HPDE6-E6E7 (cell line): ENCODE measurements around the gene IL4.
"Not testable (repeated sequence)": the region's sequence is repeated elsewhere in the genome, so short reads cannot be mapped to it uniquely, and the experiment has no call there.

Source experiments
- DNase-seq: peaks from one replicate; pipeline ENCODE4 v3.0.0; 2011; ENCODE audit warnings: missing footprints; ENCODE audit errors: extremely low spot score

Gene IL4

DNA sequence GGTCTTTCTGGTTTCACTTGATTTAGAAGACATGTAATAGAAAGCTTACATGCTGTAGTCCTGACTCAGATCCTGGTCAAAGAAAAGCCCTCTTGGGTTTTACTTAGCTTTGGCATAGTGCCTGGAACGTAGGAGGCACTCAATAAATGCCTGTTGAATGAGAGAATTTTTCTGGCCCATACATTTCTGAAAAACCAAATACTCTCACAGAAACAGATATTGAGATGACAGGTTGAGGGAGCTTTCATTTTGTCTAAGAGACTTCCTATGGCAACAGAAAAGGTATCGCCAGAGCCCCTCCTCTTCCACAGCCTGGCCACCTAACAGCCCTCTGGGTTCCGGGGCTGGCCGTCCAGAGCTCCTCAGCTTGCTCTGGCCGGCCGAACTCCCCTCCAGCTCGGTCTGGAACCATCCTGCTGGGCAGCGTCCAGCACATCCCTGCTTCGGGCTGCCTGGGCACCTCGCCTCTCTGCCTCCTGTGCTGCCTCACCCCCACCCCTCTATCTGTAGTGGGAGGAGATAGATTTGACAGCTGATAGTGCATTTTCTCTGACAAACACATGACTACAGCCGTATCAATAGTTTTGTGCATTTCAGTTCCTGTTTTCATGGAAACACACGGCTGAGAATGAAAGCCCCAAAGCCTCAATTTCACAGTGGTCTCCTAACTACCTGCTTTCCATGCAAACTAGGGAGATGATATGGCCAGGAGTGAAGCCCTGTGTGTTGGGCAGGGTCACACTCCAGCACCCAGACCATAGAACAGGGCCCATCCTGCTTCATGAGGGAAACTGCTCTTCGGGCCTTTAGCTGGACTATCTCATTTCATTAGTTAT is 1.1 kb downstream of the IL4 start:
- DNase-seq: peak; percentile 85

DNA sequence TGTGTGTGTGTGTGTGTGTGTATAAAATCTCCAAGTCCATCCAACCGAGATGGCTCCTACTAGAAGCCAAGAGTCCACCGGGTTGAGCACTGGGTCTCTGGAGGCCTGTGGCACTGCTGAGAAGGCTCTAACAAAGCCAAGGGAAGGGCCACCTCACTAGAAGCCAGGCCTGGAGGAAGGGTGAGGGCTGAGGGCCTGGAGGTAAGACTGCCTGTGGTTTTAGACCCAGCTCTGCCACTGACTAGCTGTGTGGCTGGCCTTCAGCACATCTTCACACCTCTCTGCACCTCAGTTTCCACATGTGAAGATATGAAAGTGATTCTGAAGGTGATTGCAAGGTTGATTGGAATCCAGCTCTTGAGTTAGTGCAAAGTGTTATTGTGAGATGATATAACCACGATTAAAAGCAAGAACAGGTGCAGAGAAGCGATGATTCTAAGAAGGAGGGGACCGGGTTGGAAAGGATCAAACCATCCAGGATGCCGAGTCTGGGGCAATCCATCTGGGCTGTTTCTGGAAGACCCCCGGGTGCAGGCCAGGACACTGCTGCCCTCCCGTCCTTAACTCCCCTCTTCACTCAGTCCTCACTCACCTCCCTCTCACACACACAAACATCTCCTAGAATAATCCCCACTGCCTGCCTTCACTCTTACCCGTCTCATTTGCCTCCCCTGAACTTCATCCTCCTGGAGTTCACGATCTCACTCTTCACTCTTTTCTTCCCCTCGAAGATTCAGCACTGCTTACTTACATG is 2.3 kb downstream of the IL4 start:
- no peak for DNase-seq

DNA sequence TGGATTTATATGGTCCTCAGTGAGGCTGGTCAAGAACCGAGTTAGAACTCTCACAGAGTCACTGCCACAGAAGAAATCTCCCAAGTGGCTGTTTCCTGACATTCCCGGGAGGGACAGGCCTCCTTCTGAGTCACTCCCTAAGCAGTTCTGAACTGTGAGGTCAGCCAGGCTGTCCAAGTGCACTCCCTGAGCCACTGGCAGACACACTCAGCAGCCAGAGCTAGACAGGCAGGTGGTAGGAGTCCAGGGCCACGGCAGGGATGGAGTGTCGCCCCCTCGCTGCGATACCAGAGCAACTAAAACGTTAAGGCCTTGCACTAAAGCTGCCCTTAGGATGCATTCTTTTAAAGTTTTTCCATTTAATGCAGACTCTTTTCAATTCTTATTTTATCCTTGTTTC is 3.4 kb downstream of the IL4 start:
- peak; percentile 98 for DNase-seq

DNA sequence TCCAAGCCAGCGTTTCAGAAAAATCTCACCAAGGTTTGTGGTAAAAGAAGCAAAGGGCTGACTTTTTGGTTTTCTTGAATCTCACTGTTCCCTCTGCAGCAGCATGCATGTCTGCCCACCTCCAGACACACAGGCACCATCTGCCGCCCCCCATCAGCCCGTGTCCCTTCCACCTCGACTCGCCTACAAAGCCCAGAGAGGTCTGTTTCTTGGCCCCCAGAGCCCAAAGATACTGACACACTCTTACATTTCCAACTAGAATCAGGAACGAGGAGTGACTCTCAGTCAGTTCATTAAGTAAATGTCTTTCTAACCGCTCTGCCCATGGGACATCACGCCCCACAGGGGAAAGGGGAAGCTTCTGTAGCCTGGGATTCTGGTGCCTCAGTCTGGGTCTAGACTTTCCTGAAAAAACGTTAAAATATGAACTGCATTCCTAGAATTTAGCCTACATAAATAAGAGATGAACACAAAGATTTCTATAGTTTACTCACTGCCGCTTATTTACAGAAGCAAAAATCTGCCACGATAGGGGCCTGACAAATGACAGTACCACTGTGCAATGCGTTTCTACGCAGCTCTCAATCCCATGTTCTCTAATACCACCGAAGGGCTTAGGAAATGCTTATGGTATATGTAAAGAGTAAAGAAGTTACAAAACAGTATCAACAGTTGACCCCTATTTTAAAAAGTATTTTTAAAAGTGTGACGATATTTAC is 4.1 kb downstream of the IL4 start:
- DNase-seq: no peak

DNA sequence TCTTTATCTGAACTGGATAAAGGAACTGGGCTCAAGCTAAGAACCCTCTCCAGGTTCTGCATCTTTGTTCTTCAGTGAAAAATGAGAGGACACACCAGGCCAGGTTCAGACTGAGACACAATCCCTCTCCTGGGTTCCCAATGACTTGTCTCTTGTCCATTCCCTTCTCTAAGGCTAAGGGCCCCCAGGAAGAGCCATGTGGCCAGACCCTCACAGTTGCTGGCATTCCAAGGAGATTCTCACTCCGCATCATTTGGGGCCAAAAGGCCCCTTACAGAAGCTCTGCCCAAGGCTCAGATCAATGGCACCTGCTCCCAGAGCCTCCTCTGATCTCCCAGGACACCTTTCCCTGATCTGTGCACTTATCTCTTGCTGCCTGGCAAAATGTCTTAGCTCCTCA is 4.9 kb downstream of the IL4 start:
- no peak for DNase-seq

DNA sequence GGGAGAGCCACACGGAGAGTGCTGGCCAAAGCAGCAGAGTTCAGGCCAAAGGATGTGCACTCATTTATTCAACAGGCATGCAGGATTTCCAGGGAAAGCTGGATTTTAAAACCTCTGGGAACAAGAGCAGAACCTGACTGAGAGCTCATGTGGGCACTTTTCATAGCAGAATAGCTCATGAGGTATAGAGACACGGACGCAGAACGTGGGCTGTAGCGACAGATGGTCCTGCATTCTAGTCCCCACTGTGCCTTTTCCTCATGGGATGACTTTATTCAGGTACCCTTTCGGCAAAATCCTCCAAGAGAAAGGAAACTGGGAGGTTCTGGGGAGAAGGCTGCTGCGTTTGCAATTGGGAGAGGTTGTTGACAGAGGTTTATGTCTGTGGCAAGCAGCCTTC is 5.4 kb downstream of the IL4 start:
- DNase-seq: no peak

DNA sequence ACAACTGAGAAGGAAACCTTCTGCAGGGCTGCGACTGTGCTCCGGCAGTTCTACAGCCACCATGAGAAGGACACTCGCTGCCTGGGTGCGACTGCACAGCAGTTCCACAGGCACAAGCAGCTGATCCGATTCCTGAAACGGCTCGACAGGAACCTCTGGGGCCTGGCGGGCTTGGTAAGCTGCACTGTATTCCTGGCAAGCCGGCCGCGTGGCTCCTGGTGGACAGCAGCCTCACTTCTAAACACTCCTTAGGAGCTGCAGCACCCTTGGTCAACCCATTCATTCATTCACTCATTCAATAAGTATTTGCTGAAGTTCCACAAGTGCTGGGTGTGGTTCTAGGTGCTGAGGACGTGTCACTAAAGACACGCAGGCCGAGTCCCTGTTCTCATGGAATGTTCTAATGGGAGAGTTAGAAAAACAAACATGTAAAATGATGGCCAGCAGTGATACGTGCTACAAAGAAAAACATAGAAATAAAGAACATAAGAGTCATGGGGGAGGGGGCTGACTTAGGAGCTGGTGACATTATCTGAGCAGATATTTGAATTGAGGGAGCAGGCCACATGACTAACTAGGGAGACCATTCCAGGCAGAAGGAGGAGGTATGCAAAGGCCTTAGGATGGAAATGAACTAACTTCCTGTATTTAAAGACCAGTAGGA is 6.1 kb downstream of the IL4 start:
- no peak for DNase-seq

DNA sequence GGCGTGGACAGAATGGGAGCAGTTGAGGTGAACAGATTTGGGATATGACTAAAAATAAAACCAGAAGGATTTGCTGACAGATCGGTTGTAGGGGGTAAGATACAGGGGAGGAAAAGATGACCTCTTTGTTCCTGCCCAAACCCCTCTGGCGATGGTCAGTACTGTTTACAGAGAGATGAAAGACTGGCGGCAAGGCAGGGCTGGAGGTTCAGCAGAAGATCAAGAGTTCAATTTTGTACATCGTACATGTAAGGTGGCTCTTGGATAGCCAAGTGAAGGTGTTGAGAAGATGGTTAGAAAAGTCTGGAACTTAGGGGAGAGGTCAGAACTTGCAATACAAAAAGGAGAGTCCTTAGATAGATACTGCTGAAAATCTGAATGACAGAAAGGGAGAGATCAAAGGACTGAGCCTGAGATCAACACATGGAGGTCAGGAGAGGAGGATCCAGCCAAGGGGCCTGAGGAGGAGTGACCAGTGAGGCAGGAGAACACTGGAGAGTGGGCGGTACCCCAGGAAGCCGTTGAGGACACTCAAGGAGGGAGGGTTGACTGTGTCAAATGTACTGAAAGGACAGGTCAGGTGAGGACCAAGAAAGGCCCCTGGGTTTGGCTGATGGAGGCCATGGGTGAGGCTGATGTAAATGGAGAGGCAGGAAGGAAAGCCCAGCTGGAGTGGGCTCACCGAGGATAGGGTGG is 7.1 kb downstream of the IL4 start:
- DNase-seq: no peak

DNA sequence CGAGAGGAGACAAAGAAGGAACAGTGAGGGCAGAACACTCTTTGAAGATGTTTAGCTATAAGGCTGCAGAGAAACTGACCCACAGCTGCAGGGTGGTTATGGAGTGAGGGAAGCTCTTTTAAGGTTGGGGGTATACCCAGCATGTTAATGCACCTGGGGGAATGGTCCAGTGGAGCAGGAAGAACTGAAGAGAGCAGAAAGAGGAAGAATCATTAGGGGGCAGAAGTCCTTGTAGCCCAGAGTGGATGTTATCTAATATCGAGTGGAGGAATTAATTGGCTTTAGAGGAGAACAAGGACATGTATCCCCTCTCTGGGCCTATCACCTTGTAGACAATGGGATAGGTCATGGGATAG is 7.7 kb downstream of the IL4 start:
- DNase-seq: no peak

DNA sequence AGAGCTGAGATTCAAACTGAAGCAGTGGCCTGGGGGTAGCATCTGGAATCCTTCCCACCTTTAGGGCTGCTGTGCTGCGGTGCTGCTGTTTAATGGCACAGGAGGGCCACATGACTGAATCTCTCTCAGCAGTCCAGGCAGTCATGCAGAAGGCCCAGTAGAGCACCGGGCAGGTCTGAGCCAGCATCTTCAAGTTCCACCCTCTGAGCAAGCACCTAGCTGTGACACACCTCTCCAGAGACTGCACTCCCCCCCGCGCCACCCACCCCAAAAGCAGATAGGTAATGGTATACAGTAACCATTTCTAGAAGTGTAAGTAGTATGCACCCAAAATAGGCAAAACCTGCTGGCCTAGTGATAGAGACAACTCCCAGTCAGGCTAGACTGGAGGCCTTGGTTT is 8.2 kb downstream of the IL4 start:
- no peak for DNase-seq

DNA sequence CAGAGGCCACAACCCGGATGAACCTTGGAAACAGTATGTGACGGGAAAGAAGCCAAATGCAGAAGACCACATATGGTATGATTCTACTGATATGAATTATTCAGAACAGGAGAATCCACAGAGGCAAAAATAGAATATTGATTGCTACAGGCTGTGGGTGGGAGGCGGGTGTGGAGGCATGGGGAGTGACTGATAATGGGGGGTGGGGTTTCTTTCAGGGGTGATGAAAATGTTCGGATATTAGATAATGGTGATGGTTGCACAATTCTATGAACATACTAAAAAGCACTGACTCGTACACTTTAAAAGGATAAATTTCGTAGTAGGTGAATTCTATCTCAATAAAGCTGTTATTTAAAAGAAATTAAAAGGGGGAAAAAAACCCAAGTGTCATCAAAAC is 10.7 kb downstream of the IL4 start:
- DNase-seq: no peak

- DNase-seq: no peak
Observed at GRCh38 chr5:132684922-132685720, 11.3 kb downstream of the IL4 start.

DNA sequence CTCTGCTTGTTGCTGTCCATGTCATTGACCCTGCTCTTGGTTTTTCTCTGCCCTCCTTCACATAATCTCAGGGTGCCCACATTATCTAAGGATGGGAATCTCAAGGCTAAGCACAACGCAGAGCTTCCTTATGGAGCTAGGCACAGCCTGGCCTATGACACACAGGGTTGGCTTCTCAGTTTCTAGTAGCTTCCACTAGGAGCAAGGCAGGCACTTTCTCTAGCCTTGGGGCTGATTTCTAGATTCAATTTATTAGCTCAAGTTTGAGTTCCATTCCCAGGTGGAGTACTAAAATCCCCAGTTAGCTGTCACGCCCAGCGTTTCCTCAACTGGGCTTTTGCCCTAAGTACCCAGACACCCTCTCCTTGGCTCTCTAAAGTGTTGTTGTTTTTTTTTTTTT is 12.4 kb downstream of the IL4 start:
- DNase-seq: no peak

GRCh38 chr5:132687995-132688394 is 14.2 kb downstream of the IL4 start:
- no peak for DNase-seq

DNA sequence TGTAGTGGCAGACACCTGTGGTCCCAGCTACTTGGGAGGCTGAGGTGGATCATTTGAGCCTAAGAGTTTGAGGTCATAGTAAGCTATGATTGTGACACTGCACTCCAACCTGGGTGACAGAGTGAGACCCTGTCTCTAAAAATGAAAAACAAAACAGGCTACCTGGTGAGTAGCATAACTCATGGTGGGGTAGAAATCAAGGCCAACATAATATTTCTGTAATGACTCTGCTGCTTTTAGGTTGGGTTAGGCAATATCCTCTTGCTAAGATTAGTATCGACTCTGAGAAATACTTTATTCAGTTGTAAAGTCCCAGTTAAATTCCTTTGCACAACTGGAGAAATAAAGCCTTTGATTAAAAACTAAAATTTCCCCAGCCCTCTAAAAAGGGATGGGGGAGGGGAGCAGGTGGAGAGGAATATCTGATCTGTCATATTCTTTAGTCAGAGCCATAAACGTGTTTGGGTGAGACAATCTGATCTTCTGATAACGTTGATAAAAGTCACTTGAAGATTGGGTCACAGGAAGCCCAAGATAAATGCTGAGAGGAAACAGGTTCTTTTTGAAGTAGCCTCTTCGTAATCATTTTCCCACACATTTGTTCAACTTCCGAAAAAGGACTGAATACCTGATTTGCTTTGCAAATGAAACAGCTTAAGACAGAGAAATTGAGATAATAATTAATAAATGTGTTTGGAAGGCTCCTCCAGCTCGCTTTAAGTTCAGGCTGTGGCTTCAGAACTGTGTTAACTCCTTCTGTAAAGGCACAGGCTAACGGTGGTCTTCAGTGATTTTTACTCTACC is 14.9 kb downstream of the IL4 start:
- no peak for DNase-seq

GRCh38 chr5:132689513-132689912 is 15.7 kb downstream of the IL4 start:
- DNase-seq: no peak

GRCh38 chr5:132690156-132690555 is 16.4 kb downstream of the IL4 start:
- DNase-seq: no peak

- DNase-seq: not testable (repeated sequence)
Observed at GRCh38 chr5:132691755-132692631, 18.2 kb downstream of the IL4 start.

- no peak for DNase-seq
Observed at GRCh38 chr5:132692632-132692967, 18.8 kb downstream of the IL4 start.
